GM12878 (cell line): ENCODE results near the gene CC2D2B. TPM values are rescaled to one million over a fixed set of nuclear protein-coding genes. Genes with fewer than 3 reads are reported as not detected.

Experiments
- ATAC-seq: fragments of 200-7000 bp; cut with Tn5 transposase; 3 replicates; pipeline ENCODE4 v1.9.1; 2020; ENCODE audit warnings: mild to moderate bottlenecking, moderate library complexity
- BruUV-seq: library from RNA; stranded (reverse); fragments of 400-500 nt; replicated peaks from 2 replicates; lab custom pipeline; 2021; lab: Mats Ljungman, UMichigan
- CTCF ChIA-PET: fragments of 300-600 bp; sonication (Branson Sonifier 250); formaldehyde crosslinking; extraction: SDS; loops from one replicate; lab custom pipeline; 2021; ENCODE audit warnings: inconsistent platforms; lab: Yijun Ruan, JAX
- POLR2A ChIA-PET: fragments of 350-600 bp; formaldehyde crosslinking; extraction: SDS; loops from one replicate; lab custom pipeline; 2021; ENCODE audit warnings: inconsistent platforms; lab: Charles Lee
- RAD21 ChIA-PET: fragments of 300-600 bp; sonication (Branson Sonifier 250); formaldehyde crosslinking; loops from one replicate; lab custom pipeline; 2023; ENCODE audit warnings: antibody characterized with exemption; ENCODE audit not compliant: unreplicated experiment; lab: Charles Lee
- SMC1A ChIA-PET: fragments of 300-600 bp; sonication (Branson Sonifier 250); formaldehyde crosslinking; loops from one replicate; lab custom pipeline; 2023; ENCODE audit not compliant: unreplicated experiment, uncharacterized antibody; lab: Charles Lee
- DNase-seq: peaks from one replicate; pipeline ENCODE4 v3.0.0-alpha.2; 2011; ENCODE audit warnings: low read depth, low spot score
- FAIRE-seq: peaks from 3 replicates; lab custom pipeline; 2011; peaks lifted over from hg19 to GRCh38; lab: Jason Lieb, UNC
- H2AFZ ChIP-seq: 2 replicates; pipeline ENCODE4 v1.6.0; 2011; ENCODE audit warnings: low read depth, low read length, control low read depth; ENCODE audit not compliant: control insufficient read depth
- H3K27ac ChIP-seq: 2 replicates; pipeline ENCODE4 v1.5.1; 2011; ENCODE audit warnings: control low read depth; ENCODE audit not compliant: control insufficient read depth, insufficient read depth
- H3K27me3 ChIP-seq, 2 experiments: replicated peaks in 1 of 2; 2 replicates each; pipeline versions ENCODE4 v1.6.0 to v1.6.1; 2011; ENCODE audit warnings: low read length in 1 of 2; ENCODE audit not compliant: control insufficient read depth in 2 of 2, insufficient read depth in 2 of 2
- H3K36me3 ChIP-seq, 2 experiments: 2 replicates each; pipeline ENCODE4 v1.5.1; 2011; ENCODE audit warnings: low read length in 1 of 2; ENCODE audit not compliant: control insufficient read depth in 2 of 2, insufficient read depth in 2 of 2
- H3K4me1 ChIP-seq: 2 replicates; pipeline ENCODE4 v1.6.1; 2011; ENCODE audit warnings: mild to moderate bottlenecking, low read length, moderate library complexity, mixed read lengths; ENCODE audit not compliant: control insufficient read depth, insufficient read depth
- H3K4me2 ChIP-seq: 2 replicates; pipeline ENCODE4 v1.6.0; 2011; ENCODE audit warnings: control low read depth; ENCODE audit not compliant: control insufficient read depth, insufficient read depth
- H3K4me3 ChIP-seq: fragments of 200-600 bp; sonication (generic); 2 replicates; pipeline ENCODE4 v1.5.1; 2016
- H3K79me2 ChIP-seq: 2 replicates; pipeline ENCODE4 v1.6.0; 2011; ENCODE audit warnings: low read length; ENCODE audit not compliant: control insufficient read depth, insufficient read depth
- H3K9ac ChIP-seq: 2 replicates; pipeline ENCODE4 v1.8.0; 2011; ENCODE audit warnings: low read length, control low read depth, mixed read lengths; ENCODE audit not compliant: control insufficient read depth, insufficient read depth
- H3K9me3 ChIP-seq: replicated peaks from 3 replicates; pipeline ENCODE4 v1.5.1; 2011; ENCODE audit warnings: mild to moderate bottlenecking, low read length; ENCODE audit not compliant: control insufficient read depth, insufficient read depth
- H4K20me1 ChIP-seq: 2 replicates; pipeline ENCODE4 v1.6.0; 2011; ENCODE audit not compliant: control insufficient read depth, insufficient read depth
- POLR2AphosphoS5 ChIP-seq: IDR thresholded peaks from 2 replicates; pipeline ENCODE4 v1.6.1; 2011; ENCODE audit warnings: mild to moderate bottlenecking, low read length, inconsistent platforms
- WGBS: methylation state at CpG from one replicate; pipeline ENCODE4 v1.1.6; 2016; ENCODE audit warnings: low lambda C conversion rate; ENCODE audit not compliant: insufficient replicate concordance, insufficient coverage; ENCODE audit errors: missing lambda C conversion rate; 5-methylcytosine and 5-hydroxymethylcytosine counted together
- in situ Hi-C: fragments of 300-500 bp; cut with MboI; formaldehyde crosslinking; loops from 9 replicates; pipeline ENCODE4 v1.14.3; 2018; ENCODE audit warnings: mixed read lengths
- intact Hi-C: fragments of 100-400 bp; cut with micrococcal nuclease; formaldehyde crosslinking; loops from one replicate; pipeline ENCODE4 v1.14.2; 2022; ENCODE audit not compliant: unreplicated experiment
- polyA plus RNA-seq, 11 experiments: library from polyadenylated mRNA; depleted of rRNA in 4 of 11; unstranded in 6 of 11; stranded (reverse) in 5 of 11; fragments of >200 nt; fragmentation: Nextera tagmentation in 4 of 11; fragmentation: Illumina TruSeq in 1 of 11; extraction: Ambion mirVana in 4 of 11; extraction: Trizol in 1 of 11; gene quantifications; 1 replicate in 1 of 11; 2 replicates in 10 of 11; pipeline versions ENCODE4 v1.2.1 to v1.2.3, GENCODE V29; 2011 to 2016; ENCODE audit warnings: inconsistent platforms in 2 of 11, missing spikeins in 2 of 11, low read depth in 1 of 11
- total RNA-seq, 4 experiments: library from RNA; depleted of rRNA in 3 of 4; stranded (reverse); fragments of >200 nt in 3 of 4; fragmentation: Illumina TruSeq in 1 of 4; extraction: Trizol in 1 of 4; gene quantifications; 2 replicates each; pipeline versions ENCODE4 v1.2.1 to v1.2.3, GENCODE V29; 2013 to 2021
- TF ChIP-seq, protein P1 (sequence below): fragments of 450-650 bp; IDR thresholded peaks from 2 replicates; pipeline ENCODE4 v1.6.1; 2016; ENCODE audit warnings: mild to moderate bottlenecking, moderate library complexity, borderline replicate concordance

Gene CC2D2B
- total and polyA plus RNA-seq, 10 of the 15 experiments (the other 5 are each of a cell fraction or from before 2014, with no cell fraction given) = 0.42 to 2.8 (median 0.78) TPM

DNA sequence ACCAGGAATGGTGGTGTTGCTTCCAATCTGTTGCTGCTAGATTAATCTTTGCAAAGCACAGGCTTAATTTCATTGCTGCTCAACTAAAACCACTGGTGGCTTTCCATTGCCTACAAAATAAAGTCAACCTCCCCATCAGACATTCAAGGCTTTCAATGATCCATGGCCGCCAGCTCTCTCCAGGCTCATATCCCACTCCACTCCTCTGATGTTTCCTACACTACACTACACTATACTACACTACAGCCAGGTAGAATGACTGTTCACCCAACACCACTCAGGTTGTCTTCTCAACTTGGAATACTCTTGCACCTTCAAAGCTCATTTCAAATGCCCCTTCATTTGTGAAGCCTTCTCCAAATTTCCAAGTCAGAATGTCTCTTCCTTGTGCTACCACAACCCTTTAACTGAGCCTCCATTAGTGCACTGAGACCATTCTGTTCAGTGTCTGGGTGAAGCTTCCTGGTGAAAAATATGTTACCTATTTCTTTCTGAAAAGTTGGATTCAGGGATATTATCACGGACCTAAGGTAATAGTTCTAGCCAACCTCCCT lies 35.5 kb upstream of the CC2D2B start:
- Histone ChIP-seq H2AFZ (no peak overlapping the region), H4K20me1 (no peaks in the 10 kb centered on the region), H3K36me3 (peaks cover 16 to 22% of the 10 kb centered on the region in 2 experiments; a peak in 3 of 4 replicates), H3K4me3 (no peak overlapping the region), H3K9ac (no peak overlapping the region), H3K79me2 (no peaks in the 10 kb centered on the region), H3K4me2 (no peak overlapping the region), H3K9me3 (peaks cover 10% of the 10 kb centered on the region; the same call in 2 of the 3 replicates), H3K4me1 (no peaks in the 10 kb centered on the region), H3K27me3 (no peaks in the 10 kb centered on the region), H3K27ac (no peak overlapping the region)
- TF ChIP-seq POLR2AphosphoS5 = peak; percentile 57
- TF ChIP-seq, protein P1, sequence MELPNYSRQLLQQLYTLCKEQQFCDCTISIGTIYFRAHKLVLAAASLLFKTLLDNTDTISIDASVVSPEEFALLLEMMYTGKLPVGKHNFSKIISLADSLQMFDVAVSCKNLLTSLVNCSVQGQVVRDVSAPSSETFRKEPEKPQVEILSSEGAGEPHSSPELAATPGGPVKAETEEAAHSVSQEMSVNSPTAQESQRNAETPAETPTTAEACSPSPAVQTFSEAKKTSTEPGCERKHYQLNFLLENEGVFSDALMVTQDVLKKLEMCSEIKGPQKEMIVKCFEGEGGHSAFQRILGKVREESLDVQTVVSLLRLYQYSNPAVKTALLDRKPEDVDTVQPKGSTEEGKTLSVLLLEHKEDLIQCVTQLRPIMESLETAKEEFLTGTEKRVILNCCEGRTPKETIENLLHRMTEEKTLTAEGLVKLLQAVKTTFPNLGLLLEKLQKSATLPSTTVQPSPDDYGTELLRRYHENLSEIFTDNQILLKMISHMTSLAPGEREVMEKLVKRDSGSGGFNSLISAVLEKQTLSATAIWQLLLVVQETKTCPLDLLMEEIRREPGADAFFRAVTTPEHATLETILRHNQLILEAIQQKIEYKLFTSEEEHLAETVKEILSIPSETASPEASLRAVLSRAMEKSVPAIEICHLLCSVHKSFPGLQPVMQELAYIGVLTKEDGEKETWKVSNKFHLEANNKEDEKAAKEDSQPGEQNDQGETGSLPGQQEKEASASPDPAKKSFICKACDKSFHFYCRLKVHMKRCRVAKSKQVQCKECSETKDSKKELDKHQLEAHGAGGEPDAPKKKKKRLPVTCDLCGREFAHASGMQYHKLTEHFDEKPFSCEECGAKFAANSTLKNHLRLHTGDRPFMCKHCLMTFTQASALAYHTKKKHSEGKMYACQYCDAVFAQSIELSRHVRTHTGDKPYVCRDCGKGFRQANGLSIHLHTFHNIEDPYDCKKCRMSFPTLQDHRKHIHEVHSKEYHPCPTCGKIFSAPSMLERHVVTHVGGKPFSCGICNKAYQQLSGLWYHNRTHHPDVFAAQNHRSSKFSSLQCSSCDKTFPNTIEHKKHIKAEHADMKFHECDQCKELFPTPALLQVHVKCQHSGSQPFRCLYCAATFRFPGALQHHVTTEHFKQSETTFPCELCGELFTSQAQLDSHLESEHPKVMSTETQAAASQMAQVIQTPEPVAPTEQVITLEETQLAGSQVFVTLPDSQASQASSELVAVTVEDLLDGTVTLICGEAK = no peak
- in situ Hi-C loops = no loop called here
- ChIA-PET CTCF (interaction anchor here (0.7 to 1.7 kb wide), 5 partner anchors 15 to 178 kb away, joined by 3 to 4 read pairs (median 3); partner anchors contain the start of gene TCTN3), POLR2A (interaction anchor here (1.2 kb wide), 1 partner anchor 9 kb away, joined by 3 read pairs; no protein-coding TSS in a partner anchor), SMC1A (interaction anchor here (0.7 to 1.5 kb wide), 2 partner anchors 135 to 178 kb away, joined by 3 to 4 read pairs; partner anchors contain the start of gene TCTN3), RAD21 (no interaction called here)
- intact Hi-C loops = no loop called here
- DNase-seq (no peak), FAIRE-seq (no peak), ATAC-seq (no peak)
- 52% methylated on average over 2 of the region's 2 CpGs for WGBS
- BruUV-seq = no TSS peak
